GM06990 (cell line): ENCODE results near the gene PRSS57.

ENCODE experiments used
- DNase-seq: peaks from one replicate; pipeline ENCODE4 v3.0.0-alpha.2; 2011; ENCODE audit not compliant: insufficient read length; ENCODE audit errors: extremely low read depth
- H3K27me3 ChIP-seq: replicated peaks from 2 replicates; pipeline ENCODE4 v1.6.0; 2011; ENCODE audit warnings: low read length; ENCODE audit not compliant: control insufficient read depth, insufficient read depth
- H3K36me3 ChIP-seq: 2 replicates; pipeline ENCODE4 v1.5.1; 2011; ENCODE audit warnings: low read length; ENCODE audit not compliant: control insufficient read depth, insufficient read depth
- H3K4me3 ChIP-seq: replicated peaks from 2 replicates; pipeline ENCODE4 v1.5.1; 2011; ENCODE audit warnings: low read depth, mild to moderate bottlenecking, control low read depth, low read length
- CTCF ChIP-seq: IDR thresholded peaks from 2 replicates; pipeline ENCODE4 v1.5.1; 2011; ENCODE audit warnings: low read length, control low read depth, mild to moderate bottlenecking, inconsistent platforms; ENCODE audit not compliant: insufficient read depth, poor library complexity, severe bottlenecking

The PRSS57 gene

DNA sequence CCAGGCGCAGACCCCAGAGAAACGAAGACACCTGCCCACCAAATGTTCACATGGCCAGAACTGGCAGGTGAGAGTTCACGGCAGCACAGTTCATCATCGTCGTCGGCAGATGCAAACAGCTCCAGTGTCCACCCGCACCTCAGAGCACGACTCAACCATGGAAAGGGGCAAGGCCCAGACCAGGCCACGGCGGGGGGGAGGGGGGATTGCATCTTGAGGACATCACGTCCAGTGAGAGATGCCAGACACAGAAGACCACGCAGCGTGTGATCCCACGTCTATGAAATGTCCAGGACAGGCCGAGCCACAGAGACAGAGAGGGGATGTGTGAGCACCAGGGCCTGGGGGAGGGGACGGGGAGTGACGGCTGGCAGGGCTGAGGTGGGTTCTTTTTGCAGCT is 39.6 kb downstream of the PRSS57 start:
- Histone ChIP-seq H3K27me3 (no peaks in the 10 kb centered on the region), H3K36me3 (peaks cover 33% of the 10 kb centered on the region), H3K4me3 (no peak overlapping the region)
- TF ChIP-seq CTCF: no peak
- no peak for DNase-seq

DNA sequence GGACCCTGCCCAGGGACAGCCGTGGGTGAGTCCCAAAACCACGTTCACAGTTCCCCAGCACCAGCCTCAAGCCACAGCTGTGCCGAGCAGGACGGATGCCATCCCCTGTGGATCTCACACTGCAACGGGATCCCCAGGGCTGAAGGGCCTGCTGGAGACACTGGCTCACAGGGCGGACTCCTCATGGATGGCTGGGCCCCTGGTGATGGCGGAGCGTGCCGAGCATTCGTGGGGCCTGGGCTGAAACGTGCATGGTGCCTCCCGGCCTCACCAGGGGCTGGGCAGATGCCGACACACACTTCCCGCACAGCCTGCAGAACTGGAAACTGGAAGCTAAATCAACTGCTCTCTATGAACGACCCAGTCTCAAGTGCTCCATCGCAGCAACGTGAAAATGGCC is 41.8 kb downstream of the PRSS57 start:
- Histone ChIP-seq H3K4me3 (no peak overlapping the region), H3K36me3 (peaks cover 32% of the 10 kb centered on the region), H3K27me3 (no peaks in the 10 kb centered on the region)
- TF ChIP-seq CTCF: no peak
- no peak for DNase-seq

GRCh38 chr19:652467-653389 is 42.5 kb downstream of the PRSS57 start:
- Histone ChIP-seq H3K36me3 (peaks cover 31% of the 10 kb centered on the region), H3K27me3 (no peaks in the 10 kb centered on the region), H3K4me3 (no peak overlapping the region)
- TF ChIP-seq CTCF: no peak
- DNase-seq: no peak

DNA sequence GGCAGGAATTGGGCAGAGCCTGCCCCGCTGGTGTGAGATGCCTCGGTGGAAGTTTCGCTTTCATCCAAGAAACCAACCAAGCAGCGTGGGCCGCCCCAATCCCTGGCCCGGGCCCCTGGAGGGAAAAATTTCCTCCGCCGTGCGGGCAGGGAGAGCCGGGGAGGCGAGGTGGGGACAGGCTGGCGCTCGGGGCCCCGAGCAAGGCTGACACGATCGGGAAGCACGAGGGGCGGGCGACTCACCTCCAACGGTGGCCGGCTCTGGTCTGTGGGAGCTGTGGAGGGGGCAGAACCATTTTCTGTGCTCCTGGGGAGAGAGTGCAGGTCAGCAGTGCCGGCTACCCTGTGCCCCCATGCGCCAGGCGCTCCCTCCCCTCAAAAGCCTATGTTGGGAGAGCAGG is 43.3 kb downstream of the PRSS57 start:
- peaks cover 30% of the 10 kb centered on the region for H3K36me3 ChIP-seq
- no peak for DNase-seq
- no peaks in the 10 kb centered on the region for H3K27me3 ChIP-seq
- H3K4me3 ChIP-seq: no peak overlapping the region
- no peak for TF ChIP-seq CTCF

DNA sequence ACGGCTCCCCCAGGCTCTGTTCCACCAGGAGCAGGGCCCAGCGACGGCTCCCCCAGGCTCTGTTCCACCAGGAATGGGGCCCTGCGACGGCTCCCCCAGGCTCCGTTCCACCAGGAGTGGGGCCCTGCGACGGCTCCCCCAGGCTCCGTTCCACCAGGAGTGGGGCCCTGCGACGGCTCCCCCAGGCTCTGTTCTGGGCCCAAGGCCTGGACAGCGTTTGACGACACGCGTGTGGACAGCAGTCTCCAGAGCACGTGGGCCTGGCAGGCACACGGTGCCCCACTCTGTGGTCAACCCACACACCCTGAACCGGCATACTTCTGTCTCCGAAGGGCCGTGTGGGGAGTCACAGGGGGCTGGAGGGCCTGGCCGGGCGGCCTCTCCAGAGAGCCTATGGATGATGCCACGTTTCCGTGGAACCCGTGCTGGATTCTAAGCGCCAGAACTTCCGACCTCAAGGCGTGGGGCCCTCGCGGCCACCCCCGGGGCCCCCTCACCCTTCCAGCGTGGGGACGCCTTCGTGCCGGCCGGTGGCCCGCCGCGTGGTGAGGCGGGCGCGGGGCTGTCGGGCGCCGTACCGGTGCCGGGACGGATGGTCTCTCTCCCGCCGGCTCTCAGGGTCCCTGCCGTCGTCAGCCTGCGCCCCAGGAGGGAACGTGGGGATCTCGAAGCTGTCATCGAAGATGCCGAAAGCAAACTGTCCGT is 44.0 kb downstream of the PRSS57 start:
- peaks cover 29% of the 10 kb centered on the region for H3K36me3 ChIP-seq
- no peak overlapping the region for H3K4me3 ChIP-seq
- no peak for TF ChIP-seq CTCF
- no peak for DNase-seq
- no peaks in the 10 kb centered on the region for H3K27me3 ChIP-seq
